Fibroblast of mammary gland (primary cell): Measurements from ENCODE around the gene TMIGD1.
"Not testable (repeated sequence)": the region's sequence is repeated elsewhere in the genome, so short reads cannot be mapped to it uniquely, and the experiment has no call there.

Experiments used
- DNase-seq: peaks from one replicate; pipeline ENCODE4 v3.0.0-alpha.2; 2010; ENCODE audit warnings: low read depth
- H3K4me3 ChIP-seq: 2 replicates; pipeline ENCODE4 v1.5.1; 2011; ENCODE audit warnings: low read depth, mild to moderate bottlenecking, low read length, moderate library complexity; ENCODE audit not compliant: control insufficient read depth
- TF ChIP-seq, protein P1 (sequence below): conservative IDR thresholded peaks from 2 replicates; pipeline ENCODE4 v1.5.1; 2011; ENCODE audit warnings: low read depth, low read length, inconsistent platforms; ENCODE audit not compliant: control insufficient read depth, insufficient read depth

The TMIGD1 gene

DNA sequence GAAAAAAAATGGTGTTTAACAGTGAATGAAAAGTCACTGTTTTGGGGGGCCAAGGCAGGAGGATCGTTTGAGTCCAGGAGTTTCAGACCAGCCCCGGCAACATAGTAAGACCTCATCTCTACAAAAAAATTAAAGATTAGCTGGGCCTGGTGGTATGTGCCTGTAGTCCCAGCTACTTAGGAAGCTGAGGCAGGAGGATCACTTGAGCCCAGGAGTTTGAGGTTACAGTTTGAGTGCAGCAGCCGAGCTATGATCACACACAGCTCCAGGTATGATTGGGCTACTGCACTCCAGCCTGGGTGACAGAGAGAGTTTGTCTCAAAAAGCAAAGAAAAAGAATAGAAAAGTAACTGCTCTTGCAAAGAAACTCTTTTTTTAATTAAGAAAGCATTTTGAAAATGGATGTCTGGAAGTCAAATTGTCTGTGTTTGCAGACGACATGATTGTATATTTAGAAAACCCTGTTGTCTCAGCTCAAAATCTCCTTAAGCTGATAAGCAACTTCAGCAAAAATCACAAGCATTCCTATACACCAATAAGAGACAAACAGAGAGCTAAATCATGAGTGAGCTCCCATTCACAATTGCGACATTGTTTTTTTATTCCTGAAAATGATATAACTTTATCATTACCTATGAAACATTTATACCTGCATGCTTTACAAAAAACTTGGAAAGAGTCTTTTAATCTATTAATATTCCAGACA is 24.4 kb upstream of the TMIGD1 start:
- H3K4me3 ChIP-seq: no peak overlapping the region
- no peak for DNase-seq
- TF ChIP-seq, protein P1, sequence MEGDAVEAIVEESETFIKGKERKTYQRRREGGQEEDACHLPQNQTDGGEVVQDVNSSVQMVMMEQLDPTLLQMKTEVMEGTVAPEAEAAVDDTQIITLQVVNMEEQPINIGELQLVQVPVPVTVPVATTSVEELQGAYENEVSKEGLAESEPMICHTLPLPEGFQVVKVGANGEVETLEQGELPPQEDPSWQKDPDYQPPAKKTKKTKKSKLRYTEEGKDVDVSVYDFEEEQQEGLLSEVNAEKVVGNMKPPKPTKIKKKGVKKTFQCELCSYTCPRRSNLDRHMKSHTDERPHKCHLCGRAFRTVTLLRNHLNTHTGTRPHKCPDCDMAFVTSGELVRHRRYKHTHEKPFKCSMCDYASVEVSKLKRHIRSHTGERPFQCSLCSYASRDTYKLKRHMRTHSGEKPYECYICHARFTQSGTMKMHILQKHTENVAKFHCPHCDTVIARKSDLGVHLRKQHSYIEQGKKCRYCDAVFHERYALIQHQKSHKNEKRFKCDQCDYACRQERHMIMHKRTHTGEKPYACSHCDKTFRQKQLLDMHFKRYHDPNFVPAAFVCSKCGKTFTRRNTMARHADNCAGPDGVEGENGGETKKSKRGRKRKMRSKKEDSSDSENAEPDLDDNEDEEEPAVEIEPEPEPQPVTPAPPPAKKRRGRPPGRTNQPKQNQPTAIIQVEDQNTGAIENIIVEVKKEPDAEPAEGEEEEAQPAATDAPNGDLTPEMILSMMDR: no peak

DNA sequence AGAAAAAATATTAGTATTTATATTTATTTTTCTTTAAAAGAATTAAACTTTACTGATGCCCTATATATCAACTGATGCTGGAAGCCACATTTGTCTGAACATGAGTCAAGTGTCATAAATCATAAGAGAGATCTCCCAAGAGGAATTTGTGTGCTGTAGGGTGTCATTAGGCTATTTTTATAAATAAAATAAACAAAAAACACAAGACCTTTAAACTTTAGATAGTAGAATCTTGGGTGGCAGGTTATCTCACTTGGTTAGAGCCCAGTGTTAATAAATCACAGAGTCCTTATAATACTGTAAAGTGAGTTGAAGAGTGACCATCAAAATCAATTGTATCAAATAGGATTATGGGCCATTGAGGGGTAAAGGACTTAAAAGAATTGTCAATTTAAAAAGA is 23.6 kb upstream of the TMIGD1 start:
- TF ChIP-seq, protein P1: no peak
- no peak for DNase-seq
- no peak overlapping the region for H3K4me3 ChIP-seq

DNA sequence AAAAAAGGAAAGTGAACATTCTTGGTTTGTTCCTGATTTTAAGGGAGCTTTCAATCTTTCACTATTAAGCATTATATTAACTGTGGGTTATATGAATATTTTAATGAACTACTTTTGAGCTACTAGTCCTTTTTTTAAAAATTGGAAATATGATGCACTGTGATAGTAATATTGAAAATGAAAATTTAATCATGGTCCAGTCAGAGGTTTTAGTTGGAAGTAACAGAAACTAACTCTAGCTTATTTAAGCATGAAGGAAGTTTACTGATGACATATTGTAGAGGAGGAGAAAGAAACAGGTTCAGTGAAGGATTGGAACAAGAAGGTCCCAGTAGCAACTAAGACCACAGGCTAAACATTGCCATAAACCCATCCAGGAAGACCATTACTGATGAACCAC is 20.8 kb upstream of the TMIGD1 start:
- TF ChIP-seq, protein P1: no peak
- H3K4me3 ChIP-seq: no peak overlapping the region
- DNase-seq: no peak

DNA sequence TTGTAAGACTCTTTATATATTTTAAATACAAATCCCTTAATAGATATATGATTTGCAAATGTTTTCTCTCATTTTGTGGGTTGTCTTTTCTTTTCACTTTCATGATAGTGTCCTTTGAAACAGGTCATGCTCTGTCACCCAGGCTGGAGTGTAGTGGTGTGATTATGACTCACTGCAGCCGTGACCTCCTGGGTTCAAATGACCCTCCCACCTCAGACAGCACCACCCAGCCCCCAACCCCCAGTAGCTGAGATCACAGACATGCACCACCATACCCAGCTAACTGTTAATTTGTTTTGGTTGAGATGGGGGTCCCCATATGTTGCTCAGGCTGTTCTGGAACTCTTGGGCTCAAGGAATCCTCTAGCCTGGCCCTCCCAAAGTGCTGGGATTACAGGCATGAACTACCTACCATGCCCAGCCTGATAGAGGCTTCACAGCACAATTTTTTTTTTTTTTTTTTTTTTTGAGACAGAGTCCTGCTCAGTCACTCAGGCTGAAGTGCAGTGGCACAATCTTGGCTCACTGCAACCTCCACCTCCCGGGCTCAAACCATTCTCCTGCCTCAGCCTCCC is 18.5 kb upstream of the TMIGD1 start:
- TF ChIP-seq, protein P1: no peak
- no peak overlapping the region for H3K4me3 ChIP-seq
- no peak for DNase-seq

DNA sequence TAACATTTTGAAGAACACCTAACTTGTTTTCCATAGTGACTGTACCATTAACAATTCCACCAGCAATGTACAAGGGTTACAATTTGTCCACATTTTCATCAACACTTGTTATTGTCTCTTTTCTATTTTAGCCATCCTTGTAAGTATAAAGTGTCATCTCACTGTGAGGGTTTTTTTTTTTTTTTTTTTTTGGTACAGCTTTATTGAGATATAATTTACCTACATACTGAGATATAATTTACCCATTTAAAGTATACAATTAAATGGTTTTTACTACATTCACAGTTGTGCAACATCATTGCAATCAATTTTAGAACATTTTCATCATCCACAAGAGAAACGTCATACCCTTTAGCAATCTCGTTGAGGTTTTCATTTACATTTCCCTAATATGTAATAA is 17.9 kb upstream of the TMIGD1 start:
- TF ChIP-seq, protein P1: no peak
- no peak overlapping the region for H3K4me3 ChIP-seq
- DNase-seq: no peak

DNA sequence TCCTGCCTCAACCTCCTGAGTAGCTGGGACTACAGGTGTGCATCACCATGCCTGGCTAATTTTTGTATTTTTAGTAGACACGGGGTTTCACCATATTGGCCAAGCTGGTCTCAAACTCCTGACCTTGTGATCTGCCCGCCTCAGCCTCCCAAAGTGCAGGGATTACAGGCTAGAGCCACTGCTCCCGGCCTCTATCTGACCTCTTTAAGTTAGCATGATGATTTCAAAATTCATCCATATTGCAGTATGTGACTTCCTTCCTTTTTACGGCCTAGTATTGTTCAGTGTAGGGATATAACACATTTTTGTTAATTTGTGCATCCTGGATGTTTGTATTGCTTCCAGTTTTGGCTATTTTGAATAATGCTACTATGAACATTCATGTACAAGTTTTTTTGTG is 17.4 kb upstream of the TMIGD1 start:
- not testable (repeated sequence) for H3K4me3 ChIP-seq, DNase-seq

DNA sequence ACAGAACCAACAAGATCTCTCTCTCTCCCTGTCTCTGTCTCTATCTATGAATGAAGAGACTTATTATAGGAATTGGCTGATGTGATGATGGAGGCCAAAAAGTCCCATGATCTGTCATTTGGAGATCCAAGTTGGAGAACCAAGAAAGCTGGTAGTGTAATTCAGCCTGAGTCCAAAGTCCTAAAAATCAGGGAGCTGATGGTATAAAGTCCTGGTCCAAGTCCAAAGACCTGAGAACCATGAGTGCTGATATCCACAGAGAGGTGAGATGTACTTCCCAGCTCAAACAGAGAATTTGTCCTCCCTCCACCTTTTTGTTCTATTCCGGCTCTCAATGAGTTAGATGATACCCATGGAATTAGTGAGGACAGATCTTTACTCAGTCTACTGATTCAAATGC is 15.4 kb upstream of the TMIGD1 start:
- no peak overlapping the region for H3K4me3 ChIP-seq
- DNase-seq: no peak
- TF ChIP-seq, protein P1: no peak
